Activated B cell treated with CpG ODN at 0.5 μM for 24 hours (primary cell): Measurements from ENCODE around the gene ATP6V1G2. TPM values are rescaled to one million over a fixed set of nuclear protein-coding genes. Genes with fewer than 3 reads are reported as not detected.
A peak's percentile ranks its signal among the peaks of the same experiment; 100 is the strongest.

Experiments
- ATAC-seq: fragments of 200-7000 bp; cut with Tn5 transposase; one replicate; pipeline ENCODE4 v1.10.0; 2021; ENCODE audit warnings: low read depth, mild to moderate bottlenecking, moderate library complexity
- CTCF ChIA-PET: fragments of 350-600 bp; sonication (Branson Sonifier 250); formaldehyde crosslinking; loops from one replicate; lab custom pipeline; 2021; ENCODE audit warnings: antibody characterized with exemption; lab: Charles Lee
- POLR2A ChIA-PET: fragments of 350-600 bp; sonication (Branson Sonifier 250); formaldehyde crosslinking; loops from one replicate; lab custom pipeline; 2021; ENCODE audit warnings: antibody characterized with exemption; lab: Charles Lee
- DNase-seq: peaks from one replicate; pipeline ENCODE4 v3.0.0; 2022
- H3K27ac Mint-ChIP-seq: one replicate; pipeline ENCODE4 v1.8.0; 2020; ENCODE audit warnings: mixed read lengths
- H3K27me3 Mint-ChIP-seq: one replicate; pipeline ENCODE4 v1.8.0; 2021; ENCODE audit warnings: mixed read lengths
- H3K36me3 Mint-ChIP-seq: one replicate; pipeline ENCODE4 v1.8.0; 2021; ENCODE audit warnings: low read depth, mixed read lengths
- H3K4me1 Mint-ChIP-seq: one replicate; pipeline ENCODE4 v1.8.0; 2021; ENCODE audit warnings: mixed read lengths
- H3K4me3 Mint-ChIP-seq: one replicate; pipeline ENCODE4 v1.8.0; 2020; ENCODE audit warnings: mild to moderate bottlenecking, mixed read lengths
- H3K9me3 Mint-ChIP-seq: one replicate; pipeline ENCODE4 v1.8.0; 2020; ENCODE audit warnings: mixed read lengths
- CTCF ChIP-seq: fragments of 200-600 bp; IDR thresholded peaks from one replicate; pipeline ENCODE4 v1.8.0; 2022; ENCODE audit warnings: antibody characterized with exemption, mild to moderate bottlenecking
- intact Hi-C: fragments of 100-400 bp; cut with micrococcal nuclease; formaldehyde crosslinking; loops from one replicate; pipeline ENCODE4 v1.15.1; 2024
- total RNA-seq: library from RNA; stranded (reverse); gene quantifications from 2 replicates; pipeline ENCODE4 v1.2.3, GENCODE V29; 2022

Gene ATP6V1G2
- total RNA-seq, 1 donor from 2014 or later: 1.9 TPM

DNA sequence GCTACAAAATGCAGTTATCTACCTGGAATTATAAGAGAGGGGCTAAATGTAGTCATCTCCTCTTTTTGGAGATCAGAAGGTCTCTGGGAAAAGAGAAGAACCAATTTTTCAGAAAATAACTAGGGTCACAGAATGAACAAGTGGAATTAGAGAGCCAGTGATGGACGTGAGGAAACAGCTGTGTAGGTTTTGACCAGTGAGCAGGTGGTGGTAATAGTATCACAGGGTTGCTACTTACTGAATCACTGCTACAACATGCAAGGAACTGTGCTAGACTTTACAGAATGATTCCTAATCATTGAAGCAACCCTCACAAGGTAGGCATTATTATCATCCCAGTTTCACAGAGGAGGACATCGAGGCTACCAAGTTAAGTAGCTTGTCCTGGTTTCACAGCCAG is 1.7 kb downstream of the ATP6V1G2 start:
- Mint-ChIP-seq H3K27me3 (no peaks in the 10 kb centered on the region), H3K9me3 (no peaks in the 10 kb centered on the region), H3K4me3 (peak overlapping the region; percentile 21), H3K27ac (no peak overlapping the region), H3K4me1 (peaks cover 62% of the 10 kb centered on the region), H3K36me3 (peaks cover 34% of the 10 kb centered on the region)
- no peak for ATAC-seq
- intact Hi-C loops: loop anchor here (10.0 kb wide), 1 partner anchor 650 kb away; the partner anchor contains the start of genes GPSM3 and PBX2
- no peak for TF ChIP-seq CTCF
- ChIA-PET CTCF (interaction anchor here (21.5 to 25.8 kb wide), 2 partner anchors 34 to 53 kb away, joined by 611 to 773 read pairs; partner anchors contain the start of genes LST1, LTA, LTB and NCR3), POLR2A (interaction anchor here (8.7 kb wide), 1 partner anchor 52 kb away, joined by 234 read pairs; no protein-coding TSS in a partner anchor)
- no peak for DNase-seq

DNA sequence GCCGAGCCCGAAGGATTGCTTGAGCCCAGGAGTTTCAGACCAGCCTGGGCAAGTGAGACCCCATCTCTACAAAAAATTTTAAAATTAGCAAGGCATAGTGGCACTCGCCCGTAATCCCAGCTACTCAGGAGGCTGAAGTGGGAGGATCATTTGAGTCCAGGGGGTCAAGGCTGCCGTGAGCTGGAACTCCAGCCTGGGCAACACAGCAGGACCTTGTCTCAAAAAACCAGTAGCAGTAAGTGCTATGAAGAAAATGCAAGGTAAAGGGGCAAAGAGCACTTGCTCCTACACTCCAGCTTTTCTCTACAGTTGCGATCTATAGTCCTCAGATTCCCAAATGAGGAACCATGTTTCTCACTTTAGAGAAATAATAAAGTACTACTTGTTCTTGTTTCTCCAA is 2.8 kb downstream of the ATP6V1G2 start:
- no peak for TF ChIP-seq CTCF
- Mint-ChIP-seq H3K27ac (no peak overlapping the region), H3K9me3 (no peaks in the 10 kb centered on the region), H3K4me3 (no peak overlapping the region), H3K4me1 (peaks cover 65% of the 10 kb centered on the region), H3K27me3 (no peaks in the 10 kb centered on the region), H3K36me3 (peaks cover 41% of the 10 kb centered on the region)
- ATAC-seq (no peak), DNase-seq (no peak)
- CTCF ChIA-PET: interaction anchor here (0.7 to 25.8 kb wide), 3 partner anchors 35 to 74 kb away, joined by 3 to 773 read pairs (median 611); partner anchors contain the start of genes LST1, LTA, LTB and NCR3
- POLR2A ChIA-PET: interaction anchor here (1.9 to 3.6 kb wide), 3 partner anchors 7 to 49 kb away, joined by 4 to 26 read pairs (median 13); partner anchors contain the start of genes LTB and NCR3
- intact Hi-C loops: loop anchor here (10.0 kb wide), 1 partner anchor 651 kb away; the partner anchor contains the start of genes GPSM3 and PBX2

- H3K36me3 Mint-ChIP-seq: peaks cover 49% of the 10 kb centered on the region
- ChIA-PET POLR2A (interaction anchor here (0.6 to 4.6 kb wide), 48 partner anchors 9 to 985 kb away, joined by 3 to 46 read pairs (median 6); partner anchors contain the start of genes ABHD16A, AIF1, BAG6 and C6orf47), CTCF (interaction anchor here (0.9 to 25.8 kb wide), 7 partner anchors 9 to 321 kb away, joined by 3 to 773 read pairs (median 13); partner anchors contain the start of genes LST1, LTA, LTB and NCR3)
- peaks cover 58% of the 10 kb centered on the region for H3K4me1 Mint-ChIP-seq
- H3K27ac Mint-ChIP-seq: peak within 1 kb of the TSS; percentile 97
- TF ChIP-seq CTCF: no peak
- no peaks in the 10 kb centered on the region for H3K27me3 Mint-ChIP-seq
- H3K9me3 Mint-ChIP-seq: no peaks in the 10 kb centered on the region
- peak within 1 kb of the TSS; percentile 98 for H3K4me3 Mint-ChIP-seq
- ATAC-seq (peak; percentile 77), DNase-seq (peak; percentile 80)
- intact Hi-C loops: loop anchor here (1.0 to 10.0 kb wide), 4 partner anchors 48 to 653 kb away; partner anchors contain the start of genes BAG6, GPSM3, PBX2 and PRRC2A
Measured at GRCh38 chr6:31541658-31542521, 4.5 kb downstream of the ATP6V1G2 start, which contains the start of gene DDX39B. TSS of gene DDX39B (minus strand) at chr6:31542003. CDS start at chr6:31540532, 1,471 bp downstream.

DNA sequence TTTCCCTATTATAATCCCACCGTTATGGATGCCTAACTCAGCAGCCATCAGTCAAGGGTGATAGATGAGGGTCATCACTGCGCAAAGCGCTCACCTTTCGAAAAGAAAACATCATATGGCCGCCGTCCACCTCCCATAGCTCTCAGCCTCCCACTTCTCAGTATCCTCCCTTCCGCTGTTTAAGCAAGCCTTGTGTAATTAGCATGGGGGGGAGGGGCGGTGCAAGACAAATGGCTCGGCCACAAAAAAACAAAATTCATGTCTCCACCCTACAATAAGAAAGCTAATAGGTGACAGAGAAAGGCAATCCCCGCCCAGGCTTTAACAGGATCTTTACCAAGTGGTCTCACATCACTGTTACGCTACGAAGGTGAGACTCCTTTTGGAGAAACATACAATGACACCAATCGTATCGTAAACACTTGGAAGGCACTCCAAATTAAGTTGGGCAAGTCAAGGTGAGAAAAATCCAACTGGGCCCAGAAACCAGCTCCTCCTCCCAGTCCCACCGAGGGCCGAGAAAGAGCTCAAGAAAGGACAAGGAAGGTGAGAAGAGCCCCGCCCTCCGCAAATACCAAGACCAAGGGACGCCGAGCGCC is 5.2 kb downstream of the ATP6V1G2 start:
- Mint-ChIP-seq H3K27ac (peak overlapping the region; percentile 97), H3K36me3 (peaks cover 57% of the 10 kb centered on the region), H3K9me3 (no peaks in the 10 kb centered on the region), H3K4me3 (peak overlapping the region; percentile 98), H3K27me3 (no peaks in the 10 kb centered on the region), H3K4me1 (peaks cover 51% of the 10 kb centered on the region)
- CTCF ChIA-PET: interaction anchor here (0.9 to 25.8 kb wide), 7 partner anchors 10 to 322 kb away, joined by 3 to 773 read pairs (median 13); partner anchors contain the start of genes LST1, LTA, LTB and NCR3
- POLR2A ChIA-PET: interaction anchor here (0.6 to 4.6 kb wide), 41 partner anchors 10 to 923 kb away, joined by 3 to 46 read pairs (median 6); partner anchors contain the start of genes ABHD16A, AIF1, BAG6 and C6orf47
- ATAC-seq (peak; percentile 16), DNase-seq (peak; percentile 33)
- intact Hi-C loops: loop anchor here (1.0 to 10.0 kb wide), 3 partner anchors 47 to 654 kb away; partner anchors contain the start of genes BAG6, GPSM3 and PBX2
- TF ChIP-seq CTCF: no peak
